CD4-positive, alpha-beta T cell treated with Interleukin-6 for 4 hours (primary cell): ENCODE data around the gene SCN2B.

Source experiments
- DNase-seq: peaks from one replicate; pipeline ENCODE4 v3.0.0-alpha.2; 2020; ENCODE audit warnings: mixed read lengths

The SCN2B gene

GRCh38 chr11:118175993-118176777 lies at the start of gene SCN2B:
TSS of gene SCN2B (minus strand) at chr11:118176639. CDS start at chr11:118176431, 208 bp downstream.
- no peak for DNase-seq

- DNase-seq, result peak; percentile 79
Observed at GRCh38 chr11:118224511-118225188, 48.2 kb upstream of the SCN2B start, which contains the start of gene JAML. TSS of gene JAML (minus strand) at chr11:118225011. CDS start at chr11:118214866, 10,145 bp downstream.

- peak; percentile 43 for DNase-seq
Observed at GRCh38 chr11:118223992-118224391, 47.6 kb upstream of the SCN2B start.

- peak; percentile 28 for DNase-seq
Observed at GRCh38 chr11:118223570-118223969, 47.1 kb upstream of the SCN2B start.

- DNase-seq, result no peak
Observed at GRCh38 chr11:118222437-118222836, 46.0 kb upstream of the SCN2B start.

GRCh38 chr11:118221419-118221818 lies 45.0 kb upstream of the SCN2B start:
- no peak for DNase-seq

GRCh38 chr11:118219732-118220131 lies 43.3 kb upstream of the SCN2B start:
- no peak for DNase-seq

- no peak for DNase-seq
Observed at GRCh38 chr11:118219244-118219643, 42.8 kb upstream of the SCN2B start.

GRCh38 chr11:118217575-118217974 lies 41.1 kb upstream of the SCN2B start:
- peak; percentile 40 for DNase-seq

GRCh38 chr11:118216621-118217481 lies 40.4 kb upstream of the SCN2B start:
- peak; percentile 59 for DNase-seq

GRCh38 chr11:118215765-118216164 lies 39.3 kb upstream of the SCN2B start:
- DNase-seq, result no peak

- peak; percentile 52 for DNase-seq
Observed at GRCh38 chr11:118215262-118215661, 38.8 kb upstream of the SCN2B start.

- DNase-seq, result no peak
Observed at GRCh38 chr11:118214210-118214914, 37.9 kb upstream of the SCN2B start.

- DNase-seq, result no peak
Observed at GRCh38 chr11:118213781-118214180, 37.3 kb upstream of the SCN2B start.

- DNase-seq, result no peak
Observed at GRCh38 chr11:118213201-118213600, 36.8 kb upstream of the SCN2B start.

- no peak for DNase-seq
Observed at GRCh38 chr11:118212781-118213191, 36.3 kb upstream of the SCN2B start.

- DNase-seq, result no peak
Observed at GRCh38 chr11:118212131-118212725, 35.8 kb upstream of the SCN2B start.

GRCh38 chr11:118211006-118211405 lies 34.6 kb upstream of the SCN2B start:
- no peak for DNase-seq

GRCh38 chr11:118210323-118210722 lies 33.9 kb upstream of the SCN2B start:
- DNase-seq, result no peak

- no peak for DNase-seq
Observed at GRCh38 chr11:118209033-118209432, 32.6 kb upstream of the SCN2B start.

- no peak for DNase-seq
Observed at GRCh38 chr11:118207079-118207478, 30.6 kb upstream of the SCN2B start.

- no peak for DNase-seq
Observed at GRCh38 chr11:118206391-118207031, 30.1 kb upstream of the SCN2B start.
